GM19397 (cell line): ENCODE measurements around the gene DR1.
"Not testable (repeated sequence)": the region's sequence is repeated elsewhere in the genome, so short reads cannot be mapped to it uniquely, and the experiment has no call there.

Experiments used
- ATAC-seq: cut with Tn5 transposase; IDR thresholded peaks from one replicate; pipeline ENCODE4 v1.9.1; 2021; ENCODE audit warnings: mild to moderate bottlenecking, moderate library complexity; ENCODE audit not compliant: unreplicated experiment

The DR1 gene

DNA sequence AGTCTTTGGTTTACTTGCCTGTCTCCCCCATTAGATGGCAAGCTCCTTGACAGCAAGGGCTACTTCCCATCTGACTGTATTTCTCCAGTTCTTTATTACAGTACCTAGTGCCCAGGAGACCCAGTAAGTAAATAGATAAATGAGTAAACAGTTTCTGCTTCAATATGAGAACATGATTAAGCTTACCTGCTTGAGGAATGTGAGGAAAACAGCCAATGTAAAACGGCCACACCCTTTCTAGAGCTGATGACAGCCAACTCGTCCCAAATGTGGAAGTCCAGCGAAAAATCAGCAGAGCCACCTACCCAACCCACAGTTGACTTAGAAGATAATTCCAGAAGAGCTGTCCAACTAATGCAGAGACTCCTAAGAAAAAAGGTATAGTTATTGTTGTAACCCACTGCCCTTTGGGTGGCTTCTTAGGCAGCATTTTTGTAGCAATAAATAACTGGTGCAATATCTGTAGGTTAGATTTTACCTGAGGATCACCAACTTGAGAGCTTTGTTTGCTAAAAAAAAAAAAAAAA, 6.5 kb upstream of the DR1 start:
- no peak for ATAC-seq

DNA sequence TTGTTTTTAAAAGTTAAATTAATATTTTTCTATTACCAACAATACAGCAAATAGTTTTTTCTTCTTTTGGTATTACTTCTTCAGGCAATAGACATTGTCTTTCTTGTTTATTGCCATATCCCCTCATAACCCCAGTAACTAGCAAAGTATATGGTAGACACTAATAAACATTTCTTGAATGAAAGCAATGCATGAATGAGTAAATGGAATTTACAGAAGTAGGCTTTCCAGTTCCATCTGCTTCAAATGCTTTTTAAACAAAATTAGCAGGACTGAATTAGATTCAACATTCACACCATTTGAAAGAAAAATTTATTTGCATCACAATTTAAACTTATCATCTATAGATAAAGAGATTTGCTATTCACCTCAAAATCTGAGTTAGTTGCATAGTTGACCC, 5.6 kb upstream of the DR1 start:
- ATAC-seq = no peak

- no peak for ATAC-seq
These were observed 1.2 kb upstream of the DR1 start for GRCh38 chr1:93344484-93344883.

DNA sequence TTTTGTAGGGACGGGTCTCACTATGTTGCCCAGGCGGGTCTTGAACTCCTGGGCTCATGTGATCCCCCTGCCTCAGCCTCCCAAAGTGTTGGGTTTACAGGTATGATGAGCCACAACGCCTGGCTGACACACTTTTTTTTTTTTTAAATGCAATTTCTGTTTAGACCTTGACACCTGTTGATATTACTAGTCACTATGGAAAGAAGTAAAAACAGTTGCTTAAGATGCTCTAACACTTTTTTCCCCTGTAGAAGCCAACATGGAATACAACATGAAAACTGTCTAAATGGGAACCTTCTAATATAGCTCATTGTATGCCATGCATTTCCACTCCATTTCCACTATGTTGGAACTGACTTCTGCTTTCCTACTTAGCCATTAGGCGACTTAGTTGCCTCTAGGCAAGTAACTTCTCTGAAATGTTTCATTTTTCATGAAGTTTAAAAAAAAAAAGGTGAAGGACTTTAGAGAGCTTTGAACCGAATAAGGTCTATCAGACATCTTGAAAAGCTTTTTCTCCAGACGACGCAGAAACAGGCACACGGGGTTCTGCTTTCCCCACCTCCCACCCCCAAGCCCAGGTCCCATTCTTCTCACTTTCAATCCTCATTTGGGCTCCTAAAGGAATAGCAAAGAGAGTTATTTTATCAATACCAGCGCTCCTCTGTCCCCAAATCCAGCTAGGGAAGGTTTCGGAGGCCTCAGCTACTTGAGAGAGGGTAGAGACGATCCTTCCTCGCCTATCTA, 648 bp upstream of the DR1 start:
- peak; percentile 3 for ATAC-seq

- ATAC-seq = peak; percentile 30
These were observed 800 bp downstream of the DR1 start for GRCh38 chr1:93346421-93346993.

DNA sequence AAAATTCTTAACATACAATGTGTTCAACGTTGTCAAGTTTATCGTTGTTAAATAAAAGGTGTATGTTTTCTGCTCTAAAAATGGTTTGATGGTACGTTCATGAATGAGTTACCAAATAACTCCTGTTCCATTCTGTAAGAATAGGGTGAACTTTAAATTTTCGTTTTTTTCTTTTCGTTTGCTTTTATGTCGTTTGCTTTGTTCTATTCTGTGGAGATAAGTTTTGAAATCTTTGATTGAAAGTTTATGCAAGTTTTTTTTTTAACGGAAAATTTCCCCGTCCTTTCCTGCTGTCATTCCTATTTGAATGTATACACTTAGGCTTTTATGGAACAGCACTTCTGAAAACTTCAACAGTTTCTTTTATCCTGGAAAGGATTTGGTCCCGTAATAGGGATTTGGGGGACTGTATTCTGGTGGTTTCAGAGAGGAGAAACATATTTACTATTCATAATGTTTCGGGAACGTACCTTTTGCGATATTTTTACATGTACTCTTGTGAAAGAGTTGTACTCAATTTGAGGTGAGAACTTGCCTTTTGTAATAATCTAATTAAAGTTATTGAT, 1.7 kb downstream of the DR1 start:
- ATAC-seq = no peak

DNA sequence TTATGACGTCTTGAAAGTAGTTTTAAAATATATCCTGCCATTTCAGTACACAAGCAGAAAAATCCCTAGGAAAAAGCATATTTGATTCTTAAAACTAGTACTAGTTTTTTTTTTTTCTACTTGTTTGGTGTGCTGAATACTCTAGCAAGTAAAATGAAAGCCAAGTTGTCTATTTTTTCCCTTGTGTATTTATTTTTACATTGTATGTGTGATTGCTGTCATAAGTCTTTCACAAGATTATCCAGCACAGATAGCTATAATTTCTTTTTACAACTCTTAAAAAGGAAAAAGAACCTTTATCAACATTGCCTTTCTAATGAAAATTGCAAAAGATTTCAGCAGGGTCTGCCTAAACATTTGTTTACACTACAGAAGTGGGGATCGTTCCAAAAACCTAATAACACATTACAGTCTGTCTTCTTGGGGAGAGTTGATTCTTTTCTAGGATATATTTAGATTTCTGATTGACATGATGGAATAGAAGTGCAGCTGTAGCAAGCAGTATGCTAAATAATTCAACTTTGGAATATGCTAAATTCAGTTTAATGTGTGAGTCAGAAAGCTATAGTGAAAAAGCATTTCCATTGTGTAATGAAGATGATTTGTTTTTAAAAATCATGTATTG, 2.5 kb downstream of the DR1 start:
- no peak for ATAC-seq

- no peak for ATAC-seq
These were observed 3.8 kb downstream of the DR1 start for GRCh38 chr1:93349231-93350135.

DNA sequence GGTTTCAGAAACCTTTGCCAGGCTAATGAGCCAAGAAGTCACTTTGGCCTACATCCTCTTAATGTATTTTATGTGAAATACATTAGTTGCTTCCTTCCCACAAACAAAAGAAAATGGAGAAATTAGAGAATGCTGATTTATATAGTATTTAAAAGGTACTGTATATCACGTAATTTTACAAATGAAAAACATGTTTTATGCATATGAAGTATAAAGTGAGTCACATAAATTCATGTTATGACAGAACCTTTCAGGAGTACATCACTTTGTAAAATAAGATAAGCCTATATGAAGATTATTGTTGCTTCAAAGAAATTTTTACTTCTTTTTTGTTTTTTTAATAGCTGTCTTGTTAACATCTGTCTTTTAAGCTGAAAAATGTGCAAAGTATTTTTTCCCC, 4.6 kb downstream of the DR1 start:
- no peak for ATAC-seq

DNA sequence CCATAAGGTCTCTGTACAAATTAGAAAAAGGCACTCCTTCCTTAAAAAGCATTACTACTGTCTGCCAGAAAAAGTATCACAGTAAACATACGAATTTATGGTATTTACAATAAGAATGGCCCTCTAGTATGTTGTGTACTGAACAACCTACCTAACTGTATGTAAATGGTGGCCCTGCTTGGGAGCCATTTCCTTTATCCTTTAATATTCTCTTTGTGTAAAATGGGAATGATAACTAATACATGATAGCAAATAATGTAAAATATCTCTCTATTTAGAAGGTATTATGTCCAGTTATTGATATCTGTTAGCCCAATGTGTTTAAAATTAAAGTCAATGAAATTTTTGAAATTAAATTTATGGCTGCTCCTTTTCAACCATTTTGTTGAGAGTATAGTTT, 5.2 kb downstream of the DR1 start:
- no peak for ATAC-seq

GRCh38 chr1:93351346-93351745, 5.6 kb downstream of the DR1 start:
- not testable (repeated sequence) for ATAC-seq

DNA sequence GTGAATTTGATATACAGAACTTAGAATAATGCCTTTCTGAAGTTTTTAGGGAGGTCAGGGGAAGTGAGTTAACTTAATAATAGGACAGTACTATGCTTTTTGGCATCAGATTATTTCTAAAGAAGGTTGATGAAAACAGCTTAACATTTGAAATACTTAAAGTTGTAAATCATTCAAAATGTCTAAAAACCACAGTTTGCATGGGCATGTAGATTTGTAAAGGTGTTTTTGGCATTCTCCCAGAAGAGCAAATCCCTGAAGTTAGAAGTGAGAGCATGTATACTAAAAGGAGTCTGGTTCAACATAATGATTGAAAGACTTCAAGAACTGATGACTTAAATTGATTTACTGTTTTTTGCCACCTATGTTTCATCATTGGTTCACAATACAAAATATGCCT, 6.7 kb downstream of the DR1 start:
- no peak for ATAC-seq

DNA sequence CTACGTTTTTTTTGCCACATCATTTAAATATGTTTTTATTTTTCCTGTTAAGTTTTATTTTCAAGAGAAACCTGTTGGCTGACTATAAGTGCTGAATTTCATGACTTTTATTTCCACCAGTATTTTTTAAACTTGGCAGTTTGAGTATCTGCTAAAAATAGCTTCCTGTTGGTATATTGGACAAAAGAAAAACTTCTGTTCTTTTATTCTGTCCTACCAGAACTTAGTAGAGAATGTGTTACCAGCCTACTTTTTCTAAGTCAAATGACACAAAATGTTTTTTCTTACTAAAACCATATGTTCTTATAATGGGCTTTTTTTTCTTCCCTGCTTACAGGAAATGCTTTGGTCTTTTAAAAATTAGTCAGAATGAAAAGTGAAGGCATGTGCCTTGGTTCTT, 7.6 kb downstream of the DR1 start:
- no peak for ATAC-seq

DNA sequence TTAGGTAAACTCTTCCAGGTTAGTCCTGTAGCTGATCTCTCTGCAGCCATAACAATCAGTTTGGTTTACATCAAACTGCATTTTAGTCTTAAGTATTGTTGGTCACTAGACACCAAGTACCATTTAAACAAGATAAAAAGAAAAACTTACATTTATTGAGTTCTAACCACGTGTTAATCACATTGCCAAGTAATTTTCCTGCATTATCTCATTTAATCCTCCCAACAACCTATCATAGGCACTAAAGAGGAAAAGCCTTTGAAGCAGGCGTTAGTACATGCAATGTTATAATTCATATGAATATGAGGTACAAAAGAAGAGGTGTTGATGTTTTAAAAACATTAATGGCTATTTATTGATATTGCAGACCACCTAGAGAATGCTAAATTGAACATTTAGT, 9.0 kb downstream of the DR1 start:
- no peak for ATAC-seq

GRCh38 chr1:93357242-93357641, 11.5 kb downstream of the DR1 start:
- ATAC-seq = no peak

DNA sequence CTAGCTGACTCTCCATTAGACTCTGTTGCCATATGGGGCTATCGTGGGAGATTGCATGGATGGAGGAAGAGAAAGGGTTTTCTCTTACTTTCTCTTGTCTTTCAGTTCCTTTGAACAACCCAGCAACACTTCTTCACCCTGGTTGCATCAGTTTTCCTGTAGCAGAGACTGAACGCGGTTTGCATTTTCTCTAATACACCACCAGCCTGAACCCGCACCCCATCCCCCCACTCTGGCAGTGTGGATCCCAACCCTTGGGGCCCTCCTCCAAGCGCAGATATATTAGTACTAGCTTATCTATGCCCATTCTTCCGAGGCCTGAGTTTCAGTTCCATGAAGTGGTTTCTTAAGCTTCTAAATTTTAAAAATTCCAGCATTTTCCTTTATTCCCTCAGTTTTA, 12.6 kb downstream of the DR1 start:
- ATAC-seq = no peak

GRCh38 chr1:93360111-93360510, 14.4 kb downstream of the DR1 start:
- ATAC-seq = no peak

DNA sequence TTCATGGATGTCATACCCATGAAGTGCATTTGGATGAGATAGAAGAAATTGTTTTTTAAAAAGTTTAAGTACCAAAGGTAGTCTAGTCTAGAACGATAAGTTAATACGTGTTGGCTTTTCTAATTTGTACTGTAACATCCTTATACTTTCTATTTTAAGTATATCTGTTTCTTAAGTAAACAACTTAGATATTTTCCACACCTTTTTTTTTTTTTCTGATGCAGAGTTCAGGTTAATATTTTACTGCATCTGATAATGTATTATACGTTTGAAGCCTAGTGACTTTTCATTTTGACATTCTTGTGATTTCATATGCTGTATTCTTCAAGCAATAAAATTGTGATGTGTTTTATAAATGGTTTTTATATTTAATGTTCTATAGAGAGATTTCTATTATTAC, 16.5 kb downstream of the DR1 start:
- ATAC-seq = no peak

DNA sequence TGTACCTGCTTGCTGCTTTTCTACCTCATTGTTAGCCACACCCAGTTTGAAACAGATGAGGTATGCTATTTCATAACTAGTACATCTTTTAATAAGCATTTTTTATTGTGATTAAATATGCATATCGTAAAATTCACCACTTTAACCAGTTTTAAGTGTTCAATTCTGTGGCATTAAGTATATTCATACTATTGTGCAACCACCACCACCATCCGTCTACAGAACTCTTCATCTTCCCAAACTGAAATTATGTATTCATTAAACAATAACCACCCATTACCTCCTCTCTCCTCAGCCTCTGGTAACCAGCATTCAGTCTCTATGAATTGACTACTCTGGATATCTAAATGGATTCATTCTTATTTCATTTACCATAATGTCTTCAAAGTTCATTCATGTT, 20.1 kb downstream of the DR1 start:
- ATAC-seq = no peak

DNA sequence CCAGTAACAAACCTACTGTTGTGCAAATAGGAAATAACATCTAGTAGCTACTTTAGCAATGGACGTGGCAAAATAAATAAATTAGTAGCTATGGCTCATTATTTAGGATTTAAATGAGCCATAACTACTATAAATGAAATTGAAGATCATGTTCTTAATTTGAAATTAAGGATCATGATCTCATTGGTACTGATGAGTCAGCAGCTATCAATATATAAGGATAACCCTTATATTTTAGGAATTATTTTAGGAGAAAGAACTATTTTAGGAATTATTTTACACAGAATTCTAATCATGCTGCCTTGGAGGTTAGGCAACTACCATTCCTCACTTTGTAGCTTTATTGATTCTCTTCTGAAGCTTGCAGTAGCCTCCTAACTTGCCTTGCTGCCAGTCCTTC, 24.0 kb downstream of the DR1 start:
- ATAC-seq = no peak
